H9 (cell line): ENCODE results near the gene GNGT2. TPM values are rescaled to one million over a fixed set of nuclear protein-coding genes. Genes with fewer than 3 reads are reported as not detected.

Experiments used
- DNase-seq: peaks from one replicate; pipeline ENCODE4 v3.0.0-alpha.2; 2017
- H2AFZ ChIP-seq: one replicate; pipeline ENCODE4 v1.6.1; 2013; ENCODE audit warnings: mild to moderate bottlenecking, low read length, control low read depth, moderate library complexity
- H2AK5ac ChIP-seq: 2 replicates; pipeline ENCODE4 v1.6.1; 2013; ENCODE audit warnings: low read length, control low read depth, mixed read lengths; ENCODE audit not compliant: insufficient read length
- H2BK120ac ChIP-seq: one replicate; pipeline ENCODE4 v1.6.1; 2013; ENCODE audit warnings: low read depth, mild to moderate bottlenecking, low read length, control low read depth, inconsistent platforms; ENCODE audit not compliant: poor library complexity, severe bottlenecking
- H2BK12ac ChIP-seq: 2 replicates; pipeline ENCODE4 v1.6.1; 2013; ENCODE audit warnings: low read length, control low read depth, mixed read lengths, low read depth; ENCODE audit not compliant: insufficient read length
- H2BK15ac ChIP-seq: 2 replicates; pipeline ENCODE4 v1.6.1; 2013; ENCODE audit warnings: low read depth, low read length, control low read depth
- H2BK20ac ChIP-seq: one replicate; pipeline ENCODE4 v1.6.1; 2013; ENCODE audit warnings: low read depth, mild to moderate bottlenecking, low read length, control low read depth, inconsistent platforms; ENCODE audit not compliant: poor library complexity, severe bottlenecking
- H2BK5ac ChIP-seq: 2 replicates; pipeline ENCODE4 v1.6.1; 2013; ENCODE audit warnings: low read length, control low read depth, mixed read lengths; ENCODE audit not compliant: insufficient read length
- H3K14ac ChIP-seq: 2 replicates; pipeline ENCODE4 v1.6.1; 2013; ENCODE audit warnings: low read length, control low read depth; ENCODE audit not compliant: insufficient read depth
- H3K18ac ChIP-seq: 2 replicates; pipeline ENCODE4 v1.6.1; 2013; ENCODE audit warnings: low read depth, mild to moderate bottlenecking, mixed read lengths, low read length, control low read depth; ENCODE audit not compliant: insufficient read length
- H3K23ac ChIP-seq: 2 replicates; pipeline ENCODE4 v1.6.1; 2013; ENCODE audit warnings: low read length, control low read depth, mixed read lengths, low read depth; ENCODE audit not compliant: insufficient read length
- H3K23me2 ChIP-seq: 2 replicates; pipeline ENCODE4 v1.6.1; 2013; ENCODE audit warnings: low read depth, mild to moderate bottlenecking, mixed read lengths, low read length, control low read depth; ENCODE audit not compliant: insufficient read length, poor library complexity, severe bottlenecking
- H3K27ac ChIP-seq: 2 replicates; pipeline ENCODE4 v1.5.1; 2013; ENCODE audit warnings: low read length, control low read depth, mixed read lengths, low read depth; ENCODE audit not compliant: insufficient read length
- H3K27me3 ChIP-seq: 2 replicates; pipeline ENCODE4 v1.6.1; 2013; ENCODE audit warnings: low read length, control low read depth, inconsistent platforms; ENCODE audit not compliant: insufficient read depth
- H3K4ac ChIP-seq: 2 replicates; pipeline ENCODE4 v1.6.1; 2013; ENCODE audit warnings: low read depth, mild to moderate bottlenecking, control low read depth, inconsistent platforms, low read length, moderate library complexity
- H3K4me1 ChIP-seq: 2 replicates; pipeline ENCODE4 v1.6.1; 2013; ENCODE audit warnings: low read length, control low read depth, inconsistent platforms; ENCODE audit not compliant: insufficient read depth
- H3K4me2 ChIP-seq: 2 replicates; pipeline ENCODE4 v1.6.1; 2013; ENCODE audit warnings: low read length, control low read depth, mixed read lengths; ENCODE audit not compliant: insufficient read length, insufficient read depth
- H3K56ac ChIP-seq: 2 replicates; pipeline ENCODE4 v1.6.1; 2013; ENCODE audit warnings: low read depth, mild to moderate bottlenecking, mixed read lengths, low read length, control low read depth; ENCODE audit not compliant: insufficient read length
- H3K79me1 ChIP-seq: 2 replicates; pipeline ENCODE4 v1.6.1; 2013; ENCODE audit warnings: low read depth, mild to moderate bottlenecking, moderate library complexity, low read length, control low read depth, inconsistent platforms; ENCODE audit not compliant: insufficient read depth, poor library complexity, severe bottlenecking
- H3K79me2 ChIP-seq: 2 replicates; pipeline ENCODE4 v1.6.1; 2013; ENCODE audit warnings: low read length, control low read depth, inconsistent platforms; ENCODE audit not compliant: insufficient read depth
- H3K9ac ChIP-seq: 2 replicates; pipeline ENCODE4 v1.6.1; 2013; ENCODE audit warnings: low read length, control low read depth, mixed read lengths; ENCODE audit not compliant: insufficient read length; ENCODE audit errors: extremely low read depth
- H3K9me3 ChIP-seq: one replicate; pipeline ENCODE4 v1.6.1; 2013; ENCODE audit warnings: low read depth, low read length, inconsistent platforms; ENCODE audit not compliant: control insufficient read depth
- H3T11ph ChIP-seq: one replicate; pipeline ENCODE4 v1.6.1; 2013; ENCODE audit warnings: mild to moderate bottlenecking, low read length, control low read depth, inconsistent platforms
- H4K20me1 ChIP-seq: one replicate; pipeline ENCODE4 v1.6.1; 2013; ENCODE audit not compliant: control insufficient read depth, insufficient read length, insufficient read depth
- H4K5ac ChIP-seq: 2 replicates; pipeline ENCODE4 v1.6.1; 2013; ENCODE audit warnings: low read depth, mild to moderate bottlenecking, mixed read lengths, low read length, control low read depth; ENCODE audit not compliant: insufficient read length
- H4K8ac ChIP-seq: replicated peaks from 2 replicates; pipeline ENCODE4 v1.6.1; 2013; ENCODE audit warnings: low read length, control low read depth, mixed read lengths, low read depth; ENCODE audit not compliant: insufficient read length
- H4K91ac ChIP-seq: 2 replicates; pipeline ENCODE4 v1.6.1; 2013; ENCODE audit warnings: low read depth, mild to moderate bottlenecking, moderate library complexity, mixed read lengths, low read length, control low read depth; ENCODE audit not compliant: insufficient read length
- H3K27ac Mint-ChIP-seq, 3 experiments: 2 replicates in 2 of 3; 3 replicates in 1 of 3; pipeline ENCODE4 v1.8.0; 2020 to 2021; ENCODE audit warnings: mixed read lengths in 3 of 3, mild to moderate bottlenecking in 1 of 3, moderate library complexity in 1 of 3
- H3K27me3 Mint-ChIP-seq: 2 replicates; pipeline ENCODE4 v1.8.0; 2021; ENCODE audit warnings: low read depth, mild to moderate bottlenecking, moderate library complexity, mixed read lengths
- H3K36me3 Mint-ChIP-seq, 3 experiments: 2 replicates in 2 of 3; 3 replicates in 1 of 3; pipeline ENCODE4 v1.8.0; 2020 to 2021; ENCODE audit warnings: low read depth in 3 of 3, mixed read lengths in 3 of 3; ENCODE audit not compliant: insufficient read depth in 1 of 3
- H3K4me1 Mint-ChIP-seq, 2 experiments: 2 replicates each; pipeline ENCODE4 v1.8.0; 2020; ENCODE audit warnings: mixed read lengths in 2 of 2
- H3K4me3 Mint-ChIP-seq, 2 experiments: 2 replicates in 1 of 2; 3 replicates in 1 of 2; pipeline ENCODE4 v1.8.0; 2020 to 2021; ENCODE audit warnings: mild to moderate bottlenecking in 2 of 2, mixed read lengths in 2 of 2, moderate library complexity in 1 of 2
- H3K9me3 Mint-ChIP-seq, 2 experiments: 2 replicates in 1 of 2; 3 replicates in 1 of 2; pipeline ENCODE4 v1.8.0; 2020; ENCODE audit warnings: mild to moderate bottlenecking in 2 of 2, mixed read lengths in 2 of 2, moderate library complexity in 1 of 2
- WGBS: extraction: QIAGEN DNeasy Blood & Tissue Kit; methylation state at CpG from one replicate; pipeline ENCODE4 v1.1.7; 2013; ENCODE audit warnings: missing lambda C conversion rate, low lambda C conversion rate, mixed read lengths; ENCODE audit not compliant: insufficient read length; ENCODE audit errors: extremely low coverage; 5-methylcytosine and 5-hydroxymethylcytosine counted together
- total RNA-seq: library from RNA; stranded (reverse); gene quantifications from 2 replicates; pipeline ENCODE4 v1.2.1, GENCODE V29; 2021
- TF ChIP-seq, protein P1 (sequence below): fragments of 200-600 bp; sonication (generic); conservative IDR thresholded peaks from 3 replicates; pipeline ENCODE4 v1.8.0; 2021; ENCODE audit warnings: antibody characterized with exemption, mild to moderate bottlenecking

The GNGT2 gene
- total RNA-seq, 1 experiment from 2014 or later: 0.42 TPM

DNA sequence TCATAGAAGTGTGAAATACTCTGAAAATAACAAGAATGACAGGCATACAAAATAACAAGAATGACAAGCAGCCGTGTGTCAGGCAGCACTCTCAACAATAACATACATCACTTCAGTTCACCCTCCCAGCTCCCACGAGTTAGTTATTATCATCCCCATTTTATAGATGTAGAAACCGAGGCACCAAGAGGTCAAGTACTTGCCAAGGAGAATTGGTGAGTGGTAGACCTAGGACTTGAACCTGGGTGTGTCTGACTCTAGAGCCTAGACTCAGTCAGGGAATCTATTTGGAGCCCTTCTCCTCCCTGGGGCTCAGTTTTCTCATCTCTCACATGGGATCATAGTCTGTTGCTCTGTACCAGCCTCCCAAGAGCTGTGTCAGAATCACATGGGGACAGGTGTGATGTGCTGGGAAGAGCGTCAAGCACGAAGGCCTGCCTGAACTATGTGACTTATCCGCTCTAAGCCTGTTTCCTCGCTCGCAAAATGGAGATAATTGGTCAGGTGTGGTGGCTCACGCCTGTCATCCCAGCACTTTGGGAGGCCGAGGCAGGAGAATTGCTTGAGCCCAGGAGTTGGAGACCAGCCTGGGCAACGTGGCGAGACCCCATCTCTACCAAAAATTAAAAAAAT, 39.6 kb upstream of the GNGT2 start:
- H3K27me3 ChIP-seq: no peaks in the 10 kb centered on the region
- no peak overlapping the region for H3K18ac ChIP-seq
- H3K4me2 ChIP-seq: no peak overlapping the region
- H3K79me2 ChIP-seq: no peaks in the 10 kb centered on the region
- H3K79me1 ChIP-seq: no peaks in the 10 kb centered on the region
- no peak for DNase-seq
- H3K9ac ChIP-seq: no peak overlapping the region
- H4K5ac ChIP-seq: no peak overlapping the region
- H3K9me3 Mint-ChIP-seq: no peaks in the 10 kb centered on the region
- no peak overlapping the region for H3K56ac ChIP-seq
- no peak overlapping the region for H3T11ph ChIP-seq
- H3K27ac Mint-ChIP-seq: no peak overlapping the region
- no peak overlapping the region for H4K91ac ChIP-seq
- no peak overlapping the region for H2BK12ac ChIP-seq
- H2BK5ac ChIP-seq: no peak overlapping the region
- peaks cover 4% of the 10 kb centered on the region in 2 experiments; a peak in 1 of 4 replicates for H3K4me1 Mint-ChIP-seq
- H3K23me2 ChIP-seq: no peaks in the 10 kb centered on the region
- no peaks in the 10 kb centered on the region for H3K36me3 Mint-ChIP-seq
- H2BK15ac ChIP-seq: no peak overlapping the region
- H3K23ac ChIP-seq: no peak overlapping the region
- H3K9me3 ChIP-seq: no peaks in the 10 kb centered on the region
- no peak overlapping the region for H3K4ac ChIP-seq
- H3K4me1 ChIP-seq: no peaks in the 10 kb centered on the region
- no peaks in the 10 kb centered on the region for H4K20me1 ChIP-seq
- no peak overlapping the region for H3K14ac ChIP-seq
- no peak overlapping the region for H2AFZ ChIP-seq
- no peak overlapping the region for H3K4me3 Mint-ChIP-seq
- no peak overlapping the region for H2AK5ac ChIP-seq
- H4K8ac ChIP-seq: no peak overlapping the region
- peaks cover 4% of the 10 kb centered on the region for H3K27me3 Mint-ChIP-seq
- no peak overlapping the region for H3K27ac ChIP-seq
- TF ChIP-seq, protein P1, sequence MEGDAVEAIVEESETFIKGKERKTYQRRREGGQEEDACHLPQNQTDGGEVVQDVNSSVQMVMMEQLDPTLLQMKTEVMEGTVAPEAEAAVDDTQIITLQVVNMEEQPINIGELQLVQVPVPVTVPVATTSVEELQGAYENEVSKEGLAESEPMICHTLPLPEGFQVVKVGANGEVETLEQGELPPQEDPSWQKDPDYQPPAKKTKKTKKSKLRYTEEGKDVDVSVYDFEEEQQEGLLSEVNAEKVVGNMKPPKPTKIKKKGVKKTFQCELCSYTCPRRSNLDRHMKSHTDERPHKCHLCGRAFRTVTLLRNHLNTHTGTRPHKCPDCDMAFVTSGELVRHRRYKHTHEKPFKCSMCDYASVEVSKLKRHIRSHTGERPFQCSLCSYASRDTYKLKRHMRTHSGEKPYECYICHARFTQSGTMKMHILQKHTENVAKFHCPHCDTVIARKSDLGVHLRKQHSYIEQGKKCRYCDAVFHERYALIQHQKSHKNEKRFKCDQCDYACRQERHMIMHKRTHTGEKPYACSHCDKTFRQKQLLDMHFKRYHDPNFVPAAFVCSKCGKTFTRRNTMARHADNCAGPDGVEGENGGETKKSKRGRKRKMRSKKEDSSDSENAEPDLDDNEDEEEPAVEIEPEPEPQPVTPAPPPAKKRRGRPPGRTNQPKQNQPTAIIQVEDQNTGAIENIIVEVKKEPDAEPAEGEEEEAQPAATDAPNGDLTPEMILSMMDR: no peak
- WGBS: no CpG with 5 or more reads among the region's 12 CpGs
- H2BK120ac ChIP-seq: no peak overlapping the region
- H2BK20ac ChIP-seq: no peak overlapping the region
